A673 (cell line): Measurements from ENCODE around the gene TNFAIP8.

ENCODE experiments used
- EZH2 ChIP-seq: fragments of 200-600 bp; sonication (generic); IDR thresholded peaks from 2 replicates; pipeline ENCODE4 v1.6.1; 2017; ENCODE audit warnings: borderline replicate concordance, low read depth, mild to moderate bottlenecking, mixed read lengths, antibody characterized with exemption, low read length; ENCODE audit not compliant: poor library complexity, severe bottlenecking
- TF ChIP-seq, protein P1 (sequence below): fragments of 300-800, 200-600 bp; sonication (generic); conservative IDR thresholded peaks from 2 replicates; pipeline ENCODE4 v1.5.1; 2017; ENCODE audit warnings: low read depth, mild to moderate bottlenecking, antibody characterized with exemption, low read length, moderate library complexity, mixed read lengths

DNA sequence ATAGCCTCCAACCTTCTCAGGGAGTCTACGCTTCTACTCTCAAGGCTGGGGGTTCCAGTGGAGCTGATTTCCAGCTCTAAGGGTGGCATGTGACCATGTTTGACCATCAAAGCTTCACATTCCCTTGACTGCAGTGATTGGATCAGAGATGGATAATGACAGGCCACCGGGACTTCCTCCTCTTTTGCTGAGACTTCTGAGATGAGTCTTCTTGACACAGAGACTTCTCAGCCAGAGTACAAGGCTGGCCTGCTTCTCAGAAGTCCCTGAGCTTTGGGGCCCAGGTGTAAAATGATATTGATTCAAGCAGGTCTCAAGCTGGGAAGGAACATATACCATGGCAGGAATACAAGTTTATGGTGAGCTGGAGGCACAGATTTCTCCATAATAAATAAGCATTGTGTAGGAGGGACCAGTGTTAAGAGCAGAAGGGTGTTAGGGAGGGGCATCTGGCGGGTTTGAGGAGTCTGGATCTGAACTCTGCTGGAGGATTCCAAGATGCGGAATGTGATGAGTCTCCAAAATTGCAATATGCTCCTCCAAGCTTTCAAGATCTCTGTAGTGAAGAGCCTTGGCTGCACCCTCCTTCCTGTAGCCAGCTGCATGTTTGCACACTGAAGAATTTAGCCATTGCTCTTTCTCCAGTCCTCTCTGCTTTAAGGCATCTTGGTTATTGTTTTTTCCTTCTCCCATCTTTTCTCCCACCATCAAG lies 54.8 kb downstream of the TNFAIP8 start:
- TF ChIP-seq, protein P1, sequence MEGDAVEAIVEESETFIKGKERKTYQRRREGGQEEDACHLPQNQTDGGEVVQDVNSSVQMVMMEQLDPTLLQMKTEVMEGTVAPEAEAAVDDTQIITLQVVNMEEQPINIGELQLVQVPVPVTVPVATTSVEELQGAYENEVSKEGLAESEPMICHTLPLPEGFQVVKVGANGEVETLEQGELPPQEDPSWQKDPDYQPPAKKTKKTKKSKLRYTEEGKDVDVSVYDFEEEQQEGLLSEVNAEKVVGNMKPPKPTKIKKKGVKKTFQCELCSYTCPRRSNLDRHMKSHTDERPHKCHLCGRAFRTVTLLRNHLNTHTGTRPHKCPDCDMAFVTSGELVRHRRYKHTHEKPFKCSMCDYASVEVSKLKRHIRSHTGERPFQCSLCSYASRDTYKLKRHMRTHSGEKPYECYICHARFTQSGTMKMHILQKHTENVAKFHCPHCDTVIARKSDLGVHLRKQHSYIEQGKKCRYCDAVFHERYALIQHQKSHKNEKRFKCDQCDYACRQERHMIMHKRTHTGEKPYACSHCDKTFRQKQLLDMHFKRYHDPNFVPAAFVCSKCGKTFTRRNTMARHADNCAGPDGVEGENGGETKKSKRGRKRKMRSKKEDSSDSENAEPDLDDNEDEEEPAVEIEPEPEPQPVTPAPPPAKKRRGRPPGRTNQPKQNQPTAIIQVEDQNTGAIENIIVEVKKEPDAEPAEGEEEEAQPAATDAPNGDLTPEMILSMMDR, result no peak
- no peak for TF ChIP-seq EZH2
